ENCODE results near the gene ST8SIA6. TPM values are rescaled to one million over a fixed set of nuclear protein-coding genes. Genes with fewer than 3 reads are reported as not detected.

Gene ST8SIA6
- total RNA-seq, 1 experiment from 2014 or later: not detected

- CTCF ChIA-PET: no interaction called here
These were observed 43.1 kb upstream of the ST8SIA6 start for GRCh38 chr10:17497446-17498030.

DNA sequence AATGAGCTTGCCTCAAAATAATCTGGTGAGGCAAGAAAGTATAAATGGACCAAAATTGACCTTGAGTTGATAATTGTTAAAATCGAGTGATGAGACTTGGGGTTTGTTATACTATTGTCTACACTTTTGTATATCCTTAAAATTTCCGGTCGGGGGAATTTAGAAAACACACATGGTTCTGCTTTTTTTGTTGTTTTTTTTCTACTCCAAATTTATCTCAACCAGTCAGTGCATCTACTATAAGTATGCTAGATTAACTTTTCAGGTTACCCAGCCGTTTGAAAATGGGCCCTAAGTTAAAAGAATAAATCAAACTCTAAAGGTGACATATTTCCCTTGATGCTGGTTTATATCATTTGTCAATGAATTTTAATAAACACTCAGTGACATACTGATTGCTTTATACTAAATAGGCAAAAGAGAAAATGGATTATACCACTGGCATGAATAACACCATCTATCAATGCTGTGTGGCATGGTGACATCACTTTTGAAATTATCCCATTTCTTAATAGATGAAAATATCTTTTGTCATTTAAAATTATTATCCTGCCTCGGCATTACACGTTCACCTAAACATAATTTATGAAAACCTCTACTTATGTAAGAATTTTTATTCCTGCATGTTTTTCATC lies 40.3 kb upstream of the ST8SIA6 start:
- no TSS peak for BruUV-seq (replicated peaks)
- H3K36me3 ChIP-seq (ENCODE audit: insufficient read depth, low read length, poor library complexity, severe bottlenecking): no peaks in the 10 kb centered on the region
- peaks cover 10% of the 10 kb centered on the region for H3K27me3 ChIP-seq (replicated peaks; ENCODE audit: insufficient read depth, low read depth, low read length, poor library complexity)
- ChIA-PET POLR2A (ENCODE audit: low non-redundant PET) (no interaction called here), CTCF (no interaction called here)
- H3K4me3 ChIP-seq (ENCODE audit: low read depth, low read length, poor library complexity, severe bottlenecking): no peak overlapping the region
- DNase-seq (ENCODE audit: low spot score): no peak
- TF ChIP-seq CTCF (conservative IDR thresholded peaks at IDR 0.05; ENCODE audit: low read depth, low read length): no peak
- TF ChIP-seq EZH2 (IDR thresholded peaks at IDR 0.05; ENCODE audit: borderline replicate concordance, low read depth, low read length, poor library complexity, severe bottlenecking): no peak
- intact Hi-C loops (cut with micrococcal nuclease; ENCODE audit: unreplicated experiment): no loop called here
- H3K4me1 ChIP-seq (ENCODE audit: insufficient read depth, low read length, poor library complexity, severe bottlenecking): no peaks in the 10 kb centered on the region
- H3K9me3 ChIP-seq (ENCODE audit: low read depth, low read length, poor library complexity, severe bottlenecking): no peaks in the 10 kb centered on the region
- H3K27ac ChIP-seq (ENCODE audit: low read depth, low read length, poor library complexity, severe bottlenecking): no peak overlapping the region

More at GRCh38 chr10:17497446-17498030, 43.1 kb upstream of the ST8SIA6 start:
- intact Hi-C loops (cut with micrococcal nuclease; ENCODE audit: unreplicated experiment): no loop called here
- TF ChIP-seq EZH2 (IDR thresholded peaks at IDR 0.05; ENCODE audit: borderline replicate concordance, low read depth, low read length, poor library complexity, severe bottlenecking): no peak
- TF ChIP-seq CTCF (conservative IDR thresholded peaks at IDR 0.05; ENCODE audit: low read depth, low read length): no peak
- Histone ChIP-seq H3K9me3 (ENCODE audit: low read depth, low read length, poor library complexity, severe bottlenecking) (no peaks in the 10 kb centered on the region), H3K27ac (ENCODE audit: low read depth, low read length, poor library complexity, severe bottlenecking) (no peak overlapping the region), H3K4me3 (ENCODE audit: low read depth, low read length, poor library complexity, severe bottlenecking) (no peak overlapping the region), H3K36me3 (ENCODE audit: insufficient read depth, low read length, poor library complexity, severe bottlenecking) (no peaks in the 10 kb centered on the region), H3K27me3 (replicated peaks; ENCODE audit: insufficient read depth, low read depth, low read length, poor library complexity) (peaks cover 19% of the 10 kb centered on the region), H3K4me1 (ENCODE audit: insufficient read depth, low read length, poor library complexity, severe bottlenecking) (no peaks in the 10 kb centered on the region)
- no peak for DNase-seq (ENCODE audit: low spot score)
- POLR2A ChIA-PET (ENCODE audit: low non-redundant PET): no interaction called here
- BruUV-seq (replicated peaks): no TSS peak

DNA sequence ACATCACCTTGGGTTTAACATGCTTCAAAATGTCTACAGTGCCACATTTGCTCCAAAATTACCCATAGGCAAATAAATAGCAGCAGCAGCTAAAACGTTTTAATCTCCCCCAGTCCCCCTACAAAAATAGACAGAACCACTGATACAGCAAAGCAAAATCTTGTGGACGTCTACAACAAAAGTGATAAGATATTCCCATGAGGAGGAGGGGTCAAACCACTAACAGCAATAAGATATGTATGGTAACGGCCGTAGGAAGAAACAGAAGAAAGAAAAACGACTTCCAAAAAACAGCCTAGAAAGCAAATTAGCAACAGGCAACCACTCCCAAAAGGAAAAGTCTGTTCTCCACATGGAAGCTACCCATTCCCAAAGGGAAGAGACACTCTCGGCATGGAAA lies 34.5 kb upstream of the ST8SIA6 start:
- no peak for DNase-seq (ENCODE audit: low spot score)
- CTCF ChIA-PET: no interaction called here
- H3K9me3 ChIP-seq (ENCODE audit: low read depth, low read length, poor library complexity, severe bottlenecking): no peaks in the 10 kb centered on the region
- POLR2A ChIA-PET (ENCODE audit: low non-redundant PET): no interaction called here
- intact Hi-C loops (cut with micrococcal nuclease; ENCODE audit: unreplicated experiment): no loop called here
- no peaks in the 10 kb centered on the region for H3K36me3 ChIP-seq (ENCODE audit: insufficient read depth, low read length, poor library complexity, severe bottlenecking)
- H3K27me3 ChIP-seq (replicated peaks; ENCODE audit: insufficient read depth, low read depth, low read length, poor library complexity): no peaks in the 10 kb centered on the region
- H3K4me1 ChIP-seq (ENCODE audit: insufficient read depth, low read length, poor library complexity, severe bottlenecking): no peaks in the 10 kb centered on the region
- no peak overlapping the region for H3K4me3 ChIP-seq (ENCODE audit: low read depth, low read length, poor library complexity, severe bottlenecking)
- H3K27ac ChIP-seq (ENCODE audit: low read depth, low read length, poor library complexity, severe bottlenecking): no peak overlapping the region
- TF ChIP-seq EZH2 (IDR thresholded peaks at IDR 0.05; ENCODE audit: borderline replicate concordance, low read depth, low read length, poor library complexity, severe bottlenecking): no peak
- no peak for TF ChIP-seq CTCF (conservative IDR thresholded peaks at IDR 0.05; ENCODE audit: low read depth, low read length)
- no TSS peak for BruUV-seq (replicated peaks)

Measured in A673 (cell line).